Activated T-helper 1 cell treated with anti-CD3 and anti-CD28 coated beads, Interleukin-12 subunit alpha, Interleukin-12 subunit beta, Interleukin-2, Interleukin-4 antibody, amounts not matched to agents 30 ng/mL and 10 ng/mL and 1 ng/mL, durations not matched to agents 14 hours and 24 hours and 36 hours (primary cell): Measurements from ENCODE around the gene SHROOM3. TPM values are rescaled to one million over a fixed set of nuclear protein-coding genes. Genes with fewer than 3 reads are reported as not detected.

Source experiments
- DNase-seq: peaks from one replicate; pipeline ENCODE4 v3.0.0; 2021; ENCODE audit warnings: low spot score
- H3K27ac Mint-ChIP-seq: one replicate; pipeline ENCODE4 v1.8.0; 2021; ENCODE audit warnings: mild to moderate bottlenecking, mixed read lengths
- H3K27me3 Mint-ChIP-seq: one replicate; pipeline ENCODE4 v1.8.0; 2022; ENCODE audit warnings: mild to moderate bottlenecking, moderate library complexity, mixed read lengths; ENCODE audit not compliant: insufficient read depth
- H3K36me3 Mint-ChIP-seq: one replicate; pipeline ENCODE4 v1.8.0; 2021; ENCODE audit warnings: low read depth, mixed read lengths
- H3K4me1 Mint-ChIP-seq: one replicate; pipeline ENCODE4 v1.8.0; 2021; ENCODE audit warnings: low read depth, mixed read lengths
- H3K4me3 Mint-ChIP-seq: one replicate; pipeline ENCODE4 v1.8.0; 2021; ENCODE audit warnings: mild to moderate bottlenecking, moderate library complexity, mixed read lengths
- H3K9me3 Mint-ChIP-seq: one replicate; pipeline ENCODE4 v1.8.0; 2021; ENCODE audit warnings: mixed read lengths
- intact Hi-C: fragments of 100-400 bp; cut with micrococcal nuclease; formaldehyde crosslinking; loops from one replicate; pipeline ENCODE4 v1.15.1; 2024
- total RNA-seq: library from RNA; stranded (reverse); gene quantifications from 2 replicates; pipeline ENCODE4 v1.2.3, GENCODE V29; 2022

SHROOM3 gene
- total RNA-seq, 1 donor from 2014 or later, result 0.05 TPM

DNA sequence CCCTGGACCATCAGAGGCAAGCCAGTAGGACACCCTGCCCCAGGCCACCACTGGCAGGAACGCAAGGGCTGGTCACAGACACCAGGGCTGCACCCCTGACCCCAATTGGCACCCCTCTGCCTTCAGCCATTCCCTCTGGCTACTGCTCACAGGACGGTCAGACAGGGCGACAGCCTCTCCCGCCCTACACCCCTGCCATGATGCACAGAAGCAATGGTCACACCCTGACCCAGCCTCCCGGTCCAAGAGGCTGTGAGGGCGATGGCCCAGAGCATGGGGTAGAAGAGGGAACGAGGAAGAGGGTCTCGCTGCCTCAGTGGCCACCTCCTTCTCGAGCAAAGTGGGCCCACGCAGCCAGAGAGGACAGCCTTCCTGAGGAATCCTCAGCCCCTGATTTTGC, 319.4 kb downstream of the SHROOM3 start:
- intact Hi-C loops, result loop anchor here (10.0 kb wide), 2 partner anchors 290 to 570 kb away; no protein-coding TSS in a partner anchor
- H3K4me1 Mint-ChIP-seq, result peaks cover 12% of the 10 kb centered on the region
- DNase-seq, result no peak

DNA sequence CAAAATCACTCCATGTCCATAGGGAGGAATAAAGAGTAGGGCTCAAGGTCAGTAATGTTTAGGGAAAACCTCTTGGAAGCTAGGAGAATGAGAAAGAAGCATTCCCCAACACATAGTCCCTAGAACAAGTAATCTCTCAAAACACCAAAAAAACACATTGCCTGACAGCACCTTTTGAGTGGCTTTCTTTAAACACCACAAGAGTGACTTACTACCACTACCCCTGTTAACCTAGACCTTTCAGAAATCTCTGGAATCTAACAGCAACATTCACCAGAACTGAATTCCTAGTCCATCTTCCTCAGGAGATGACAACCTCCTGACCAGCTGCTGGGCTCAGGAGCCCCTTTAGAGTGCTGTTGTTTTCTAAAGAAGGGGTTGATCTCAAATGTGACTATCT, 320.7 kb downstream of the SHROOM3 start:
- no peak overlapping the region for H3K27ac Mint-ChIP-seq
- intact Hi-C loops, result loop anchor here (10.0 kb wide), 2 partner anchors 289 to 571 kb away; no protein-coding TSS in a partner anchor
- H3K27me3 Mint-ChIP-seq, result no peaks in the 10 kb centered on the region
- H3K36me3 Mint-ChIP-seq, result no peaks in the 10 kb centered on the region
- H3K9me3 Mint-ChIP-seq, result peaks cover 8% of the 10 kb centered on the region
- no peak for DNase-seq
- H3K4me3 Mint-ChIP-seq, result no peak overlapping the region
- H3K4me1 Mint-ChIP-seq, result peaks cover 12% of the 10 kb centered on the region

More for the DNA sequence above, 319.4 kb downstream of the SHROOM3 start:
- Mint-ChIP-seq H3K36me3 (no peaks in the 10 kb centered on the region), H3K4me3 (no peak overlapping the region), H3K27ac (no peak overlapping the region), H3K9me3 (peaks cover 8% of the 10 kb centered on the region), H3K27me3 (peaks cover 6% of the 10 kb centered on the region)

DNA sequence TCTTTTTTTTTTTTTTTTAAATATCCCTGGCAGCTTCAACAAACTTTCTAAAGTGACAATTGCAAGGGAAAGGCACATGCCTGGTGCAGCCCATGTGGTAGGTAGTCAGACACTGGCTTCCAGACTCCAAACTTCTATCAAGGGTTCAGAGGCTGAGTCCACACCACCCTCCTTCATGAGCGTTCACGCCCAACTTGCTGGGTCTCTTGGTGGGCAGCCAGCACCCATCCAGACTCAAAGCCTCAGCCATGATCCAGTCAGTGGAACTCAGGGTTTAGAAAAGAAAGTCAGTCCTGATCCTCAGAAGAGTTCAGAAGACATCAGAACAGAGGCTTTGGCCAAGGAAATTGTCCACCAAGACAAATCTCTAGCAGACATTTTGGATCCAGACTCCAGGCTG, 321.4 kb downstream of the SHROOM3 start:
- no peak for DNase-seq
- Mint-ChIP-seq H3K27me3 (no peaks in the 10 kb centered on the region), H3K4me1 (peaks cover 12% of the 10 kb centered on the region), H3K27ac (no peak overlapping the region), H3K36me3 (no peaks in the 10 kb centered on the region), H3K9me3 (peaks cover 7% of the 10 kb centered on the region), H3K4me3 (no peak overlapping the region)
- intact Hi-C loops, result loop anchor here (10.0 kb wide), 2 partner anchors 288 to 572 kb away; no protein-coding TSS in a partner anchor

DNA sequence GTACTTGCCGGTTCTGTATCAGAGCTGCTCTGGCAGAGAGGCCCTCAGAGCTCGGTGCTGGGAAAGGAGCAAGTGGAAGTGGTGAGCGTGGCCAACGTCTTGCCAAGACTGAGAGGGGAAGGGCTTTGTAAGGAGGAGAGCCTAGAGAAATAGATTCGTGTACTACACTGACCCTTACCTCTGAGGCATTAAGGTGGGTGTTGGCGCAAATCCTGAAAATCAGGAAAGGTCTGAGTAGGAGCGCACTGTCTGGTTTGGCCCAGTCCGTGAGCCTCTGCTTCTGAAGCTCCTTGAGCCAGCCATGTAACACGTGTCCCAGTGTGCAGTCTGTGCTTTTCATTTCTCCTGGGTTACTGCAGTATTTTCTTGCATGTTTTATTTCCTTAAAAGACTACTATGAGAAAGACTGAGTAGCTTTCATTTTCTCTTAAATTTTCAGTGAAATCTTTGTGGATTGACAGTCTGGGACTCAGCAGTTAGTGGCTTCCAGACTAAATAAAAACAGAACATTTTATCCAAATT, 322.4 kb downstream of the SHROOM3 start:
- Mint-ChIP-seq H3K4me1 (peaks cover 12% of the 10 kb centered on the region), H3K27ac (no peak overlapping the region), H3K4me3 (no peak overlapping the region), H3K9me3 (no peaks in the 10 kb centered on the region), H3K27me3 (no peaks in the 10 kb centered on the region), H3K36me3 (no peaks in the 10 kb centered on the region)
- intact Hi-C loops, result loop anchor here (10.0 kb wide), 2 partner anchors 287 to 573 kb away; no protein-coding TSS in a partner anchor
- DNase-seq, result no peak

DNA sequence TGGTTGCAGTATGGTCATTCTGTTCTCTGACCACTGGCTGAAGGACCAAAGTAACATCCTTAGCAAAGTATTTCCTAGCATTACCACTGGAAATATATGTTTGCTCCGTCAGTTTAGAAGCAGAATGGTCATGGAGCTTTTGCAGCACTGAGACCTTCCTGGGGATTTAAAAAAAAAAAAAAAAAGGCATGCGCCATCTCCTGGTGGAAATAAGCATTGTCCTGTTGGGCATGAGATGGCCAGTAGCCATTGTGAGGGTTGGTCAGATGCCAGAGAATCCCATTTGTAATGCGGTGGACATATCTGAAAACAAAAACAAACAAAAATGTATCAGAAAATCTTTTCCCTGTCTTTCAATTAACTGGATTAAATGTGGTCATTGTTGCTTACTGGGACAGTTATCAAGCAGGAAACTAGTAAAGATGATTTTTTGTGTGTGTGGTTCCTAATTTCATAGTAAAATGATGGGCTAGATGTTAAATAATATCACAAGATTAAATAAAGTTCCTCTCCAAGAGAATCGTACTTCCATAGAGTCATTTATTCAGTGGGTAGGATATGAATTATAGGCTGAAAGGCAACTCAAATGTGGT, 323.4 kb downstream of the SHROOM3 start:
- no peak overlapping the region for H3K4me3 Mint-ChIP-seq
- H3K36me3 Mint-ChIP-seq, result no peaks in the 10 kb centered on the region
- no peaks in the 10 kb centered on the region for H3K9me3 Mint-ChIP-seq
- H3K4me1 Mint-ChIP-seq, result peaks cover 12% of the 10 kb centered on the region
- no peak for DNase-seq
- intact Hi-C loops, result loop anchor here (1.0 to 10.0 kb wide), 4 partner anchors 247 to 574 kb away; no protein-coding TSS in a partner anchor
- peaks cover 3% of the 10 kb centered on the region for H3K27me3 Mint-ChIP-seq
- no peak overlapping the region for H3K27ac Mint-ChIP-seq

DNA sequence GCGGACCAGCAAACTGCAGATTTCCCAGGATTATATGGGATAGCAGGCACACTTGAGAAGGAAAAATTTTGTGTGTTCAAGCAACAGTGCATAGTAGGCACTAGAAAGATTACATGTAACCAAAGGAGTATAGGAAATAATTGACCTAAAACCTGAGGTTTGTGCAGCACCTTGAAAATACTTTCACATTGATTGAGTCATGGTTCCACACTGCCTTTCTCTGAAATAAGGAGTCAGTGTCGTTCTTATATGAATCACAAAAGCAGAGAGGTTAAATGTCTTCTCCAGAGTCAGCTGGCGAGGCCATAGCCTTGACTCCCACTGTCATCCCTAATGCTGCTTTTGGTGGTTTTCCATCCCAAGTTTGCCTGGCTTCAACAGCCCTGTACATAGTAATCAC, 324.0 kb downstream of the SHROOM3 start:
- no peaks in the 10 kb centered on the region for H3K9me3 Mint-ChIP-seq
- no peak overlapping the region for H3K27ac Mint-ChIP-seq
- no peaks in the 10 kb centered on the region for H3K36me3 Mint-ChIP-seq
- H3K27me3 Mint-ChIP-seq, result peaks cover 3% of the 10 kb centered on the region
- no peak for DNase-seq
- intact Hi-C loops, result loop anchor here (1.0 to 10.0 kb wide), 4 partner anchors 248 to 574 kb away; no protein-coding TSS in a partner anchor
- peaks cover 12% of the 10 kb centered on the region for H3K4me1 Mint-ChIP-seq
- H3K4me3 Mint-ChIP-seq, result no peak overlapping the region

DNA sequence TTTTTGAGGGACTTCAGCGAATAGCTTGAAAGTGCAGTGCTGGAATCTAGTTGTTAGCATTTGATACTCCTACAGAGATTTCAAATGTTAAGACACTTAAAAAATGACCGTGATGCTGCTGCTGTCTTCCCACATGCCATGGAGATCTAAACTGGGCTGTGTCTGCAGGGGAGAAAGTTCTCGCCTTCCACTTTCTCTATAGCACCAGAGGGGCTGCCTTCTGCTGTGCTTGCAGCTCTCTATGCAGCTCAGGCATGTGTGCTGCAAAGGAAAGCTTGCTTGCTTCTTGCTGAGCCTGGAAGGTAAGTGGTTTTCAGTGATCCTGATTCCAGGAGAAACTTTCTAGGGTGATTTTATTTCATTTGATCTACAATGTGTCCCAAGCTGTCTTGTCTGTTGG, 325.2 kb downstream of the SHROOM3 start:
- no peak overlapping the region for H3K27ac Mint-ChIP-seq
- peaks cover 6% of the 10 kb centered on the region for H3K27me3 Mint-ChIP-seq
- no peaks in the 10 kb centered on the region for H3K9me3 Mint-ChIP-seq
- intact Hi-C loops, result no loop called here
- no peak overlapping the region for H3K4me3 Mint-ChIP-seq
- DNase-seq, result no peak
- H3K36me3 Mint-ChIP-seq, result no peaks in the 10 kb centered on the region
- H3K4me1 Mint-ChIP-seq, result peaks cover 12% of the 10 kb centered on the region

DNA sequence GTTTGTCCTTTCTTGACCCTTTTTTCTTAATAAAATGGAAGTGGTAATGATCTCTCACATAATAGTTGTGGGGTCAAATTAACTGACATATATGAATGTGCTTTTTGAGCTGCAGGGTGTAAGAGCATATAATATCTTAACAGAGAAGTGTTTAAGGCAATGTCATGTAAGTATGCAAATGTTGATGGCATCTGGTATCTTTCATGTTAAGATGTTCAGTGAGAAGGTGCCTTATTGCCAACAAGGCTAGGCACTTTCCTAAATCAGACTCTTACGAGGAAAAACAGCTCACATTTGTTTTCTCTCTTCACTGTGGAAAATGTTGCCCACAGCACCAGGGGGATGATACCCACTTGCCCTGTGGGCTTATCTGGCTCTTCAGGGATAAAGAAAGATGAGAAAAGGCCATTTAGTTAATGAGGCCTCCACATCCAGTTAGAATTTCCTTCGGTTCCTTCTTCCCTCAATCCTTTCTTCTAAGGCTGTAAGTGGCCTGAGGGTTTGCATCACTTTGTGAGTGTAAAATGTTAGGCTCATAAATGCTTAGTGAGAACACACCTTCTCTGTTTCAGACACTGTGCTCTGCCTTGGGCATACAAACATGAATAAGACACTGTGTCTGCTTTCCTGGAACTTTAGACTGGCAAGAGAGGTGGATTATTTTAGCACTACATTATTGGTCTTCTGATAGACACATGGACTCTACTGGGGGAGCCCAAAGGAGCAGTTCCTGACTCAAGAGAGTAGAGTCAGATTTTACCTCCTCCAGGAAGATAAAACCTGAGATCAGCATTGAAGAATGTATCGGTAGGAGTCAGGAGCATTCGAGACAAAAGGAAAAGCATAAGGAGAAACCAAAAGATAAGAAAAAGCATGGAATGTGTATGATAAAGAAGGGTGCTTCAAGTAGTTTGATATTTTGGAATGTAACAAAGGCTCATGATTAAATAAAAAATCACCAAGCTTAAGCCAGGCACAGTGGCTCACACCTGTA, 327.4 kb downstream of the SHROOM3 start:
- peaks cover 6% of the 10 kb centered on the region for H3K27me3 Mint-ChIP-seq
- H3K4me3 Mint-ChIP-seq, result no peak overlapping the region
- no peaks in the 10 kb centered on the region for H3K36me3 Mint-ChIP-seq
- H3K4me1 Mint-ChIP-seq, result peaks cover 12% of the 10 kb centered on the region
- no peak overlapping the region for H3K27ac Mint-ChIP-seq
- intact Hi-C loops, result no loop called here
- no peak for DNase-seq
- H3K9me3 Mint-ChIP-seq, result no peaks in the 10 kb centered on the region

DNA sequence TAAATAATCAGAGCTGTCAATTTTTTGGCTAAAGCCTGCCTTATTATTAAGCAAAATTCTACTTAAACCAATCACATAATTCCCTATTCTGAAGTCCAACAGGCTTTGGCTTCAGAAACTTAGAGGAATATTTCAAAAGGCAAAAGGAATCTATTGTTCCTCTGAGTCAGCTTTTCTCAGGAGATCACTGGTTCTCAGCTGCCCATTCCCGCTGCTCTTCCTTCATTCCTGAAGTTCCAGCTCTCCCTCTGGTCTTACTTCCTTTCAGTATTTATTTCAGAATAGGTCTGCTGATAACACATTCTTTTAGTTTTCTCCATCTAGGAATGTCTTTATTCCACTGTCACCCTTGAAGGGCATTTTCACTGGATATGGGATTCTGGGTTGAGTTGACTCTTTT, 329.2 kb downstream of the SHROOM3 start:
- H3K4me1 Mint-ChIP-seq, result peaks cover 2% of the 10 kb centered on the region
- no peak overlapping the region for H3K4me3 Mint-ChIP-seq
- no peaks in the 10 kb centered on the region for H3K36me3 Mint-ChIP-seq
- H3K9me3 Mint-ChIP-seq, result no peaks in the 10 kb centered on the region
- no peak overlapping the region for H3K27ac Mint-ChIP-seq
- peaks cover 6% of the 10 kb centered on the region for H3K27me3 Mint-ChIP-seq
- intact Hi-C loops, result no loop called here
- DNase-seq, result no peak

DNA sequence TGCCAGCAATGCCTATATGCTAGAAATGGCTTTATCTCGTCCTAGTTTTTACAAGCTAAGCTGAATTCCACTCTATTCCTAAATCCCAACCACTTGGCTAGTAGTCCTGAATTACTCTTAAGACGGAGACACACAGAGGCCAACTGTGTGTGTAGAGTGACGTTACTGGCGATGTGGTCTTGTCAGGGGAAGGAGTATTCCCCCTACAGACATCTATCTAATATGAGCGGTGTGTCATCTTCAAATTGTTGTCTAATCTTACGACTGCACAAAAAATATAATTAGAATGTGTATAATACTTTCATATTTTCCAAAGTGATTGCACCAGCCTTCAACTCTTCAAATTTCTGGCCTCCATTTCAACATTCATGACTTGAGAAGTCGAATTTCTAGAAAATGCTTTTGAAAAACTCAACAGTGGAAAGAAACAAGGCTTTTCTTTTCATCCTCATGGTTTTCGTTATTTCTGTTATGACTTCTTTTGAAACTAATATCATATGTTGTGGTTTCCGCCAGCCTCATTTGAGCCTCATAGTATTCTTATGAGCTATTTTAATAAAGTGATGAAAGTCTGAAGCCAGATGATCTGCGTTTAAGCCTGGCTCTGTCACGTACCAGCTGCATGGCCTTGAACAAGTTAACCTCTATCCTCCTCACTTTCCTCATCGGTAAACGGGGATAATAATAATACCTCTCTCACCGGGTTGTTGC, 330.6 kb downstream of the SHROOM3 start:
- Mint-ChIP-seq H3K4me3 (no peak overlapping the region), H3K4me1 (no peaks in the 10 kb centered on the region), H3K9me3 (no peaks in the 10 kb centered on the region), H3K36me3 (no peaks in the 10 kb centered on the region), H3K27ac (no peak overlapping the region), H3K27me3 (peaks cover 6% of the 10 kb centered on the region)
- intact Hi-C loops, result no loop called here
- no peak for DNase-seq

DNA sequence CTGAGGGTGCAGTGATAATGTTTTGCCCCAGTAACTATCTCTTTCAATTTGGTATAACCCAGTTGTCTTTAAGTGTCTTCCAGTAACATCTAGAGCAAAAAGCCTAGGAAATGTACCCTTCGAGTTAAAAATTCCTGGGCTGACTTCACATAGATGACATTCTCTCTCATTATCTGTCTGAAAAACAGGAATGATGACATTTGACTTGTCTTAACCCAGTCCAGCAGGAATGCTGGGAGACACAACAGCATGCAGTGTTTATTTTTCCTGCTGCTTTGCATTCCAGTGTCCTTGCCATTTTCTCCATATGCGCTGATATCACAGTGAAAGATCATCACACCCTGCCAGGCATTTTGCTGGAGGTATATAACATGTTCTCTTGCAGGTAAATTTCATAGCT, 333.0 kb downstream of the SHROOM3 start:
- Mint-ChIP-seq H3K4me1 (no peaks in the 10 kb centered on the region), H3K9me3 (no peaks in the 10 kb centered on the region), H3K4me3 (no peak overlapping the region), H3K27ac (no peak overlapping the region), H3K27me3 (peaks cover 4% of the 10 kb centered on the region), H3K36me3 (no peaks in the 10 kb centered on the region)
- no peak for DNase-seq
- intact Hi-C loops, result no loop called here

DNA sequence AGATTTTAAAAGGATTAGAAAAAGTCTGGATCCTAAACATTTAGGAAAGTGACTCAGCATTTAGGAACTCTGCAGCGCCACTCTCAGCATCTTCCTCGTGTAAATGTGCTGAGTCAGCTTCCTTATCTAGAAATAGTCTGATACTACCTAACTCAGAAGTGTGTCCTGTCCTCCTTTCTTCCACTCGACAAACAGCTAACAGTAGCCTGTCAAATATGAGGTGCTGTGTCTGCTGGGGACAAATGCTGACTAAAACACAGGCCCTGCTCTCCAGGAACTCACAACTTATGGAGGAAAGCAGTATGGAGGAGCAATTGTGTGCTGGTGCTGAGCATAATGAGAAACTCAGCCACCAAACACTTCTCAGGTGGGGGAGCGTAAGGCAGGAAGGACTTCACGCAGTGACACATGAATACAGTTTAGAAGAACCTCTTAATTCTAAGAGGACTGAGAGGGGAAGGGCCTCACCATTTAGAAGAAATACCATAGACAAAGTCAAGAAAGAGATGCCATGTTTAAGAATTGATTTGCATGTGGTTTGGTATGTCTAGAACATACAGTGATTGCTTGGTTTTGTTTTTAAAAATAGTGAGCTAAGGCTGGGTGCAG, 337.6 kb downstream of the SHROOM3 start:
- Mint-ChIP-seq H3K27me3 (no peaks in the 10 kb centered on the region), H3K9me3 (no peaks in the 10 kb centered on the region), H3K27ac (no peak overlapping the region), H3K36me3 (no peaks in the 10 kb centered on the region), H3K4me3 (no peak overlapping the region), H3K4me1 (no peaks in the 10 kb centered on the region)
- no peak for DNase-seq
- intact Hi-C loops, result no loop called here
